Measurements from ENCODE around the gene TRAF3. TPM values are rescaled to one million over a fixed set of nuclear protein-coding genes. Genes with fewer than 3 reads are reported as not detected.

Gene TRAF3
- total RNA-seq, 1 experiment from 2014 or later = 11.2 TPM

GRCh38 chr14:102731101-102731870, 46.0 kb upstream of the TRAF3 start:
- TF ChIP-seq STAT6 (CRISPR knock-in tag; conservative IDR thresholded peaks at IDR 0.05; ENCODE audit: low read depth) (no peak), GABPB1 (CRISPR knock-in tag; IDR thresholded peaks at IDR 0.05) (no peak), E2F5 (CRISPR knock-in tag; IDR thresholded peaks at IDR 0.05) (no peak), ZNF423 (CRISPR knock-in tag; IDR thresholded peaks at IDR 0.05) (no peak), GRHL2 (CRISPR knock-in tag; IDR thresholded peaks at IDR 0.05; ENCODE audit: insufficient replicate concordance, severe bottlenecking) (no peak), GTF2I (CRISPR knock-in tag; conservative IDR thresholded peaks at IDR 0.05) (no peak), ELF4 (CRISPR knock-in tag; IDR thresholded peaks at IDR 0.05; ENCODE audit: low read depth) (no peak), CBFB (CRISPR knock-in tag; IDR thresholded peaks at IDR 0.05; ENCODE audit: low read depth) (no peak), TEAD4 (CRISPR knock-in tag; IDR thresholded peaks at IDR 0.05) (no peak), AR (CRISPR knock-in tag; IDR thresholded peaks at IDR 0.05) (no peak), JUN (CRISPR knock-in tag; IDR thresholded peaks at IDR 0.05) (no peak), IRF2 (CRISPR knock-in tag; IDR thresholded peaks at IDR 0.05; ENCODE audit: borderline replicate concordance, low read depth) (no peak), RELA (CRISPR knock-in tag; IDR thresholded peaks at IDR 0.05; ENCODE audit: borderline replicate concordance) (no peak), FOXK1 (CRISPR knock-in tag; IDR thresholded peaks at IDR 0.05) (no peak), E2F4 (CRISPR knock-in tag; IDR thresholded peaks at IDR 0.05; ENCODE audit: borderline replicate concordance, low read depth) (no peak)
- TF ChIP-seq, protein P1, sequence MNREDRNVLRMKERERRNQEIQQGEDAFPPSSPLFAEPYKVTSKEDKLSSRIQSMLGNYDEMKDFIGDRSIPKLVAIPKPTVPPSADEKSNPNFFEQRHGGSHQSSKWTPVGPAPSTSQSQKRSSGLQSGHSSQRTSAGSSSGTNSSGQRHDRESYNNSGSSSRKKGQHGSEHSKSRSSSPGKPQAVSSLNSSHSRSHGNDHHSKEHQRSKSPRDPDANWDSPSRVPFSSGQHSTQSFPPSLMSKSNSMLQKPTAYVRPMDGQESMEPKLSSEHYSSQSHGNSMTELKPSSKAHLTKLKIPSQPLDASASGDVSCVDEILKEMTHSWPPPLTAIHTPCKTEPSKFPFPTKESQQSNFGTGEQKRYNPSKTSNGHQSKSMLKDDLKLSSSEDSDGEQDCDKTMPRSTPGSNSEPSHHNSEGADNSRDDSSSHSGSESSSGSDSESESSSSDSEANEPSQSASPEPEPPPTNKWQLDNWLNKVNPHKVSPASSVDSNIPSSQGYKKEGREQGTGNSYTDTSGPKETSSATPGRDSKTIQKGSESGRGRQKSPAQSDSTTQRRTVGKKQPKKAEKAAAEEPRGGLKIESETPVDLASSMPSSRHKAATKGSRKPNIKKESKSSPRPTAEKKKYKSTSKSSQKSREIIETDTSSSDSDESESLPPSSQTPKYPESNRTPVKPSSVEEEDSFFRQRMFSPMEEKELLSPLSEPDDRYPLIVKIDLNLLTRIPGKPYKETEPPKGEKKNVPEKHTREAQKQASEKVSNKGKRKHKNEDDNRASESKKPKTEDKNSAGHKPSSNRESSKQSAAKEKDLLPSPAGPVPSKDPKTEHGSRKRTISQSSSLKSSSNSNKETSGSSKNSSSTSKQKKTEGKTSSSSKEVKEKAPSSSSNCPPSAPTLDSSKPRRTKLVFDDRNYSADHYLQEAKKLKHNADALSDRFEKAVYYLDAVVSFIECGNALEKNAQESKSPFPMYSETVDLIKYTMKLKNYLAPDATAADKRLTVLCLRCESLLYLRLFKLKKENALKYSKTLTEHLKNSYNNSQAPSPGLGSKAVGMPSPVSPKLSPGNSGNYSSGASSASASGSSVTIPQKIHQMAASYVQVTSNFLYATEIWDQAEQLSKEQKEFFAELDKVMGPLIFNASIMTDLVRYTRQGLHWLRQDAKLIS (CRISPR knock-in tag; IDR thresholded peaks at IDR 0.05; ENCODE audit: borderline replicate concordance) = no peak
- TF ChIP-seq, protein P2, sequence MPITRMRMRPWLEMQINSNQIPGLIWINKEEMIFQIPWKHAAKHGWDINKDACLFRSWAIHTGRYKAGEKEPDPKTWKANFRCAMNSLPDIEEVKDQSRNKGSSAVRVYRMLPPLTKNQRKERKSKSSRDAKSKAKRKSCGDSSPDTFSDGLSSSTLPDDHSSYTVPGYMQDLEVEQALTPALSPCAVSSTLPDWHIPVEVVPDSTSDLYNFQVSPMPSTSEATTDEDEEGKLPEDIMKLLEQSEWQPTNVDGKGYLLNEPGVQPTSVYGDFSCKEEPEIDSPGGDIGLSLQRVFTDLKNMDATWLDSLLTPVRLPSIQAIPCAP (CRISPR knock-in tag; IDR thresholded peaks at IDR 0.05) = no peak
- peak overlapping the region; percentile 88; the same call in 1 of the 2 replicates for H3K27ac Mint-ChIP-seq
- ChIA-PET CTCF (interaction anchor here (0.5 to 2.0 kb wide), 8 partner anchors 29 to 307 kb away, joined by 3 to 13 read pairs (median 4); no protein-coding TSS in a partner anchor), POLR2A (interaction anchor here (1.1 kb wide), 1 partner anchor 194 kb away, joined by 4 read pairs; no protein-coding TSS in a partner anchor)
- 0 out of 2 replicates have a peak, but pooled peaks cover 2% of the 10 kb centered on the region for H3K4me1 Mint-ChIP-seq
- no peak for ATAC-seq
- no peak overlapping the region for H3K4me3 Mint-ChIP-seq
- peaks cover 21% of the 10 kb centered on the region for H3K36me3 Mint-ChIP-seq
- DNase-seq (ENCODE audit: low spot score) = no peak
- H3K27me3 Mint-ChIP-seq (ENCODE audit: low read depth) = no peaks in the 10 kb centered on the region
- H3K9me3 Mint-ChIP-seq = no peaks in the 10 kb centered on the region

Data from WTC11 (cell line).